Spleen (tissue), 7 donors: Measurements from ENCODE around the gene STK17A.

Source experiments
- POLR2A ChIP-seq, 3 donors: fragments of 450-650 bp; IDR thresholded peaks; one replicate each; pipeline ENCODE4 v1.5.1; 2017; ENCODE audit warnings: antibody characterized with exemption in 3 of 3, mild to moderate bottlenecking in 1 of 3
- POLR2AphosphoS5 ChIP-seq, 3 donors: sonication (generic); formaldehyde crosslinking; IDR thresholded peaks; one replicate each; pipeline ENCODE4 v1.5.1; 2017; ENCODE audit warnings: antibody characterized with exemption in 3 of 3
- TF ChIP-seq, protein P1 (sequence below), 11 experiments: fragments of 200-600 bp in 7 of 11; fragments of 450-650 bp in 4 of 11; sonication (generic) in 4 of 11; IDR thresholded peaks in 8 of 11; conservative IDR thresholded peaks in 3 of 11; 1 replicate in 7 of 11; 2 replicates in 4 of 11; pipeline versions ENCODE4 v1.4.0 to v1.8.0; 2016 to 2021; ENCODE audit warnings: antibody characterized with exemption in 11 of 11, inconsistent platforms in 4 of 11, mild to moderate bottlenecking in 1 of 11
- donor health status: DM: no; HTN: no; CAD: no; lungs with moderate emphysema.
- donor health status: DM: no; HTN: no; CAD: no.
- donor health status: DM: no; HTN: no; CAD: no.

DNA sequence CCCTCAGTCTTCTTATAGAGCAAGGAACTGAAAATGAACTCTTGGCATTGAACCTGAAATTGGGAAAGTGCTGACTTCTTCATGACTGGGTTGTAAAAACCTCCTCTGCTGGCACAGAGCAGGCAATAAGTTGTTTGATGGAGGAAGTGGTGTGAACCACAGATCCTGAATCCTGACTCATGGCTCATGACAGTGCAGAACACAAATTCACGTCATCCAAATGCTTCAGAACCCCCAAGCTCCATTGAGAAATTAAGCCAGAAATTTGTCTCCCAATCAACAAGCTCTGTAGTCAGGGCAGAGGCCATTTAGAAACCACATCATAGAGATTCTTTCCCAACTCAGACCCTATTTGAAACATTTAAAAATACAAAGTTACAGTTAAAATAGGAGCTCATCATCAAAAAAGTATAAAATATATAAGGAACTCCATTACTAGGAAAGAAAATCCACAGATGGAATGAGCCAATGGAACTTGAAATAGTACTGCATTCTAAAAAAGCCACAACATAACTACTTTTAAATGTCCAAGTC, 10.3 kb upstream of the STK17A start:
- TF ChIP-seq POLR2A (IDR thresholded peaks at IDR 0.05) (no peak), POLR2AphosphoS5 (IDR thresholded peaks at IDR 0.05) (peak in 1 of 3 donors; percentile 74)
- TF ChIP-seq, protein P1, sequence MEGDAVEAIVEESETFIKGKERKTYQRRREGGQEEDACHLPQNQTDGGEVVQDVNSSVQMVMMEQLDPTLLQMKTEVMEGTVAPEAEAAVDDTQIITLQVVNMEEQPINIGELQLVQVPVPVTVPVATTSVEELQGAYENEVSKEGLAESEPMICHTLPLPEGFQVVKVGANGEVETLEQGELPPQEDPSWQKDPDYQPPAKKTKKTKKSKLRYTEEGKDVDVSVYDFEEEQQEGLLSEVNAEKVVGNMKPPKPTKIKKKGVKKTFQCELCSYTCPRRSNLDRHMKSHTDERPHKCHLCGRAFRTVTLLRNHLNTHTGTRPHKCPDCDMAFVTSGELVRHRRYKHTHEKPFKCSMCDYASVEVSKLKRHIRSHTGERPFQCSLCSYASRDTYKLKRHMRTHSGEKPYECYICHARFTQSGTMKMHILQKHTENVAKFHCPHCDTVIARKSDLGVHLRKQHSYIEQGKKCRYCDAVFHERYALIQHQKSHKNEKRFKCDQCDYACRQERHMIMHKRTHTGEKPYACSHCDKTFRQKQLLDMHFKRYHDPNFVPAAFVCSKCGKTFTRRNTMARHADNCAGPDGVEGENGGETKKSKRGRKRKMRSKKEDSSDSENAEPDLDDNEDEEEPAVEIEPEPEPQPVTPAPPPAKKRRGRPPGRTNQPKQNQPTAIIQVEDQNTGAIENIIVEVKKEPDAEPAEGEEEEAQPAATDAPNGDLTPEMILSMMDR (IDR thresholded peaks at IDR 0.05 in 8 of 11, conservative IDR thresholded peaks at IDR 0.05 in 3 of 11) = no peak
